Stimulated activated CD8-positive, alpha-beta memory T cell treated with anti-CD3 and anti-CD28 coated beads, Interleukin-4, amount 100 ng/mL, for 24 hours (primary cell): Measurements from ENCODE around the gene SORCS2.

Experiments
- DNase-seq: peaks from one replicate; pipeline ENCODE4 v3.0.0-alpha.2; 2020; ENCODE audit warnings: low read depth

The SORCS2 gene

DNA sequence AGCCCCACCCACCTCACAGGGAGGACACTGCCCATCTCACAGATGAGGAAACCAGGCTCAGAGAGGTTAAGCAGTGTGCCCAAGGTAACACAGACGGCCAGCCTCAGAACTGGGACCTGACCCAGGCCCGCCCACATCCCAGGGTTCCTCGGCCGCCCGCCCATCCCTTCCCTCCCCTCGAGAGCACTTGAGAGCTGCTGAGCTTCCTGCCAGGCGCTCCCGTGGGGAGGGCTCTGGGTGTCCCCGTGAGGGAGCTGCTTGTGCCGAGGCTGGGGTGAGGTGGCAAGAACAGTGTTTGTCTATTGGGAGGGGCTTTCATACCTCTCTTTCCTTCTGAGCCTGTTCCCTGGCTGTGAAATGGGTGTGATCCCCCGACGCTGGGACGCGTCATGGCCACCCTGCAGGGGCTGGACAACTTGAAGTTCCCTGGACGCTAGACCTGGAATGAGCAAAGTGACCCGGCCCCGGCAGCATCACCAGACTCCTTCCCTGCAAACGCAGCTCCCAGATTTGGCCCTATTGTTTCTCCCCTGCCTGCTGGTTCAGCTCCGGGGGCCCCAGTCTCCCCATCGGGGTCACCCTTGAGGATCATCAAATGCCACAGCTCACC is 542.4 kb downstream of the SORCS2 start:
- DNase-seq, result no peak

DNA sequence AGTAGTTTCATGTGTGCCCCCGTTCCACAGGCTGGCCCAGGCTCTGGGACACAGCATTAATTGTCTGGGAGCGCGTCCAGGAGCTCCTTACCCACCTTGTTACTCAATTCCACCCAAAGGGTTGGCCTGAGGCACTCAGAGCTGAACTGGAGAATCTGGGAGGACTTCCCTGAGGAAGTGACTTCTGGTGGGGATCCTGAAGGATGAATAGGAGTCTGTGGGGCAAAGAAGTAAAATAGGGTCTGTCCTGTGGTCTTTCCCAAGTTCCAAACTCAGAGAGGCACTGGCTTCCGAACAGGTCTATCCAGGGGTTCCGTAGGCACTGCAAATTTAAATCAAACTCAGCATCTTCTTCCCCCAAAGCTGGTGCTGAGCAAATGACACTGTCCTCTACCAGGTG is 543.1 kb downstream of the SORCS2 start:
- no peak for DNase-seq

- DNase-seq, result no peak
Observed at GRCh38 chr4:7735961-7736360, 543.6 kb downstream of the SORCS2 start.

DNA sequence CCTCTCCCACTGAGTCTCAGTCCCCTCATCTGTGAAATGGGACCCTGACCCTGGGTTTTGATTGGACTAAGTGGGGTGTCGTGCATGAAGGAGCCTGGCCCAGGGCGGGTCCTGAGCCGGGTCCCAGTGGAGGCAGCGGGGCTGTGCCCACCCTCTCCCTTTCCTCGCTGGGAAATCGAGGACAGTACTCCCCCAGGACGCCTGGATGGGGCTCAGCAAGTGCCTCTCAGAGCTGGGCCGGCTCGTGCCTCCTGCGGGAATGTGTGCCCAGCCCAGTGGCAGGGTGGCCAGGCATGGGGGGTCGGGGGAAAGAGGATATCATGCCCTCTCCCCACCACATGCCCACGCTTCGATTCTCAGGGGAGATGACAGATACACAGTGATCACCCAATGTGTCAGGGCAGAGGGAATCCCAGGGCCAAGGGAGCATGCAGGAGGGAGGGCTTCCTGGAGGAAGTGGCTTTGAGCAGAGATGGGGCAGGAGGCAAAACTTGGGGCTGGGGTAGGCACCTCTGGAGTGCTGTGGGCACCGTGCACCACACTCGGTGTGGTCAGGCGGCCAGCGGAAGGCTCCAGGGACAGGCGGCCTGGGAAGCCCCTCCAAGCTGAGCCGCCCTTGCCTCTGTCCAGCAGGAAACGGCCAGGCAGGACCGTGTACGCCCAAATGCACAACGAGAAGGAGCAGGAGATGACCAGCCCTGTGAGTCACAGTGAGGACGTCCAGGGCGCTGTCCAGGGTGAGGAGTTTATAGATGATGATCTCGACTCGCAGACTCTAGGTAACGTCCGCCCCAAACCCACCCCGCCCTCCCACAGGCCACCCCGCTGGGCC is 544.3 kb downstream of the SORCS2 start:
- no peak for DNase-seq

DNA sequence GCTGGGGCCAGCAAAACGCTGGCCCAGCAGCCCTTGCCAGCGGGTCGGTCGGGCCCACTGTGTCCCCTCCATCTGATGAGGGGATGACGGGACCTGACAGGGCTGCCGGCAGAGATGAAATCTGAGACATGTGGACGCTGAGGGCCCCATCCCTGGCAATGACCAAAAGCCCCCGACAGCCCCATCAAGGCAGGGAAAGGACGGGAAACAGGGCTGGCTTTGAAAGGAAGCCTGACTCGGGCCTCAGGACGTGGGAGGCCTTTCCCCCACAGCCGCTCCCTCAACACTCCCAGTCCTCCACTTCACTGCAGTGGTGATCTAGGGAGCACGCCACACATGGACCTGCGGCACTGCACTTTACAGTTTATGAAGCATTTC is 544.9 kb downstream of the SORCS2 start:
- no peak for DNase-seq

GRCh38 chr4:7737752-7738457 is 545.6 kb downstream of the SORCS2 start:
- DNase-seq, result no peak

GRCh38 chr4:7738458-7739076 is 546.2 kb downstream of the SORCS2 start:
- DNase-seq, result no peak

DNA sequence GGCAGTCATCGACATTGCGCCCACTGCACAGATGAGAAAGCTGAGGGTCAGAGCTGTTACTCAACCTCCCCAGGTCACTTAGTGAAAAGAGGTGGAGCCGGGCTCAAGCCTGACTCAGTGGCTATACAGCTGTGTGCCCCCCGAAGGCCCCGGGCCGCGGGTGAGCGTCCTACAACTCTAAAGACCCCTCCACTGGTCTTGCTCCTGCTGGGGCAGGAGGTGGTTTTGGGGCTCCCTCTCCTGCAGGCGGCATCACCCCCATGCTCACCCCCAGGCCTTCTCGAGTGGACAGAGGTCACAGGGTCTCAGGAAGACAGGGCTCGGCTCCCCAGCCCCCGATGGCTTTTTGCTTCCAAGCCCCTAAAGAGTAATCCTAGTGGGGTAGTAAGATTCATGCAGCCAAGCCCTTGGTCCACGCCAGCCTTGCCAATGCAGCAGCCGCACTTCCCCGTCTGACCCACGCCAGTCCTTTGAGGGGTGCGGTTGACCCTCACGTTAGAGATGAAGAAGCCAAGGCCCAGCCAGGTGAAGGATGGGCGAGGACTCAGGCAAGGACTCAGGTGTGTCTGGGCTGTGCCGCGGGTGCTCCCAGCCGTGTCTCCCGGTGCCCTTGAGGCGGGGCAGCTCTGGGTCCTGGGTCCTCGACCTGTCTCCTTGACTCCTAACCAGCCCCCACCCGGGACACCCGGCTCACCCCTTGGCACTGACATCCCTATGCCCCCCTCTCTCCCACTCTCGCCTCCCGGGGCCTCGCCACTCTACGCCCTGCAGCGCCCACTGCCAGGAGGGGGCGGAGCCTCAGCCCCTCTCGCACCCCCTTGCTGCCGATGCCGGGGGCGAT is 547.0 kb downstream of the SORCS2 start:
- no peak for DNase-seq

- DNase-seq, result no peak
Observed at GRCh38 chr4:7739918-7740865, 547.9 kb downstream of the SORCS2 start.

DNA sequence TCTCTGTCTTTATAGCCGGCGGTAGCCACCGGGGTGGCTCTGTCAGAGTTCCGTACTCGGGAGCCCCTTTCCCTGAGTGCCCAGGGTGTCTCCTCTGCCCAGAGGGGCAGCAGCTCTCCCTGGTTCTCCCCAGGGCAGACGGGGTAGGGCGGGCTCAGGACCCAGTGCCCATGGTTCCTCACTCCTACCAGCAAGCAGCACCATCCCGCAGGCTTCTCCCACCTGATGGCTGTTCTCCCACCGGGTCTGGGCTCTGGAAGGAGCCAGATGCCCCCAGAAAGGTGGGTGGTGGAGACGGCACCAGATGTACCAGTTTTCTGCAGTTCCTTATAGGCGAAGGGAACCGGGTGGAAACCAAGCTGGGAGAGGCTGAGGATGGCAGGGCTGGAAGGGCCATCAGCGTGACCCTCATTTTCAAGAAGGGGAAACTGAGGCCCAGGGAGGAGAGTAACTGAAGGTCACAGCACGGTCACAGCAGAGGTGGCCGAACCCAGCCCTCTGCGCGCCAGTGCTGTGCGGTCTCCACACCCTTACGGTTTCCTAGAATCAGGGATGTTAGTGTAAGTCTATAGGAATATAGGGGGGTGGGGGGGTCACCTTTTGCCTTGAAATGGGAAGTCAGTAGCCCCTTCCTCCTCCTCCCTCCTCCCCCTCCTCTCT is 548.7 kb downstream of the SORCS2 start:
- no peak for DNase-seq

GRCh38 chr4:7741946-7742806 is 549.8 kb downstream of the SORCS2 start:
- no peak for DNase-seq

GRCh38 chr4:7742807-7743280 is 550.5 kb downstream of the SORCS2 start:
- DNase-seq, result no peak

GRCh38 chr4:7744142-7744804 is 551.9 kb downstream of the SORCS2 start:
- DNase-seq, result no peak

DNA sequence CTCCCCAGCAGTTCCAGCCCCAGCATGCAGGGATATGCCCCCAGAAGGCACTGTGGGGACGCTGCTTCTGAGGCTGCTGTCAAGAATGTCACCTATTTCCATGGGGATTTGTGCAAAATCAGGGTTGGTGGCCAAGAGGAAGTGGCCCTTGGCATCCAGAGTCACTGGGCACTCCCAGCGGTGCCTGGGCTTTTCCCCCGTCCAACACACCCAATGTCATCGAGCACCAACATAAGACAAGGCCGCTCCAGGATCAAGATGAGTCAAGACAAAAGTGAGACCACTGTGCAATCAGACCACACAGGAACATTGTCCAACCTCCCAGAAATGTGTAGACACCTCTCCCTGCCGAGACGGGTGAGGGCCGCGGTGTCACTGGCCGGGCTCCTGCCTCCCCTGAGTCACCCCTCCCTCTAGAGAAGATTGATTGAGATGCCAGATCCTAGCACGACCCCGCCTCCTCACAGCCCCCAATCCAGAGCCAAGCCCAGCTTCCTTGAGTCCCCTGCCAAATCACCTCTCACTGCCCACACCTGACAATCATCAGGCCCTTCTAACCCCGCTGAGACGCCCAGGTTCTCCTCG is 553.1 kb downstream of the SORCS2 start:
- no peak for DNase-seq

- DNase-seq, result no peak
Observed at GRCh38 chr4:7746351-7747061, 554.2 kb downstream of the SORCS2 start.

DNA sequence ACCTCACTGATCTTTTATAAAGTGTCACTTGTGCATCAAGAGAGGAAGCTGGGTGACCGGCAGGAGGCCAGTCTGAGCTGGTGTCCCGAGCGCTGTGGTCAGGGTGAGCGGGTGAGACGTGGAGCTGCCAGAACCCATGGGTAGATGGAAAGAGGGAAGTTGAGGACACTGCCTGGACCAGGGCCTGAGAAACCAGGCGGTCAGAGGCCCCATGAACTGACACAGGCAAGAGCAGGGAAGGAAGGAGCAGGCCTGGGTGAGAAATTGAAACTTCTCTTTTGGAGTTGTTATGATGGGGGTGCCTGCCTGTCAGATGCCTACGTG is 554.7 kb downstream of the SORCS2 start:
- no peak for DNase-seq

- no peak for DNase-seq
Observed at GRCh38 chr4:7747566-7747965, 555.2 kb downstream of the SORCS2 start.

GRCh38 chr4:7750523-7750922 is 558.2 kb downstream of the SORCS2 start:
- no peak for DNase-seq
